Activated T-helper 17 cell treated with anti-CD3 and anti-CD28 coated beads, Interleukin-2, amount 50 U/mL, for 72 hours (primary cell): ENCODE measurements around the gene SLC10A1. TPM values are rescaled to one million over a fixed set of nuclear protein-coding genes. Genes with fewer than 3 reads are reported as not detected.
"Not testable (repeated sequence)": the region's sequence is repeated elsewhere in the genome, so short reads cannot be mapped to it uniquely, and the experiment has no call there.

ENCODE experiments used
- ATAC-seq: fragments of 150-1000 bp; cut with Tn5 transposase; replicated peaks from 2 replicates; pipeline ENCODE4 v1.10.0; 2021; ENCODE audit warnings: mild to moderate bottlenecking, moderate library complexity
- H3K27ac Mint-ChIP-seq: one replicate; pipeline ENCODE4 v1.8.0; 2022; ENCODE audit warnings: mixed read lengths
- H3K27me3 Mint-ChIP-seq: one replicate; pipeline ENCODE4 v1.8.0; 2022; ENCODE audit warnings: mixed read lengths
- H3K36me3 Mint-ChIP-seq: one replicate; pipeline ENCODE4 v1.8.0; 2022; ENCODE audit warnings: low read depth, mild to moderate bottlenecking, mixed read lengths
- H3K4me1 Mint-ChIP-seq: one replicate; pipeline ENCODE4 v1.8.0; 2022; ENCODE audit warnings: mixed read lengths
- H3K4me3 Mint-ChIP-seq: one replicate; pipeline ENCODE4 v1.8.0; 2022; ENCODE audit warnings: mild to moderate bottlenecking, mixed read lengths
- H3K9me3 Mint-ChIP-seq: one replicate; pipeline ENCODE4 v1.8.0; 2022; ENCODE audit warnings: mixed read lengths
- total RNA-seq, 2 donors: library from RNA; stranded (reverse); gene quantifications; one replicate each; pipeline ENCODE4 v1.2.3, GENCODE V29; 2022

Gene SLC10A1
- total RNA-seq, 2 donors from 2014 or later: not detected

DNA sequence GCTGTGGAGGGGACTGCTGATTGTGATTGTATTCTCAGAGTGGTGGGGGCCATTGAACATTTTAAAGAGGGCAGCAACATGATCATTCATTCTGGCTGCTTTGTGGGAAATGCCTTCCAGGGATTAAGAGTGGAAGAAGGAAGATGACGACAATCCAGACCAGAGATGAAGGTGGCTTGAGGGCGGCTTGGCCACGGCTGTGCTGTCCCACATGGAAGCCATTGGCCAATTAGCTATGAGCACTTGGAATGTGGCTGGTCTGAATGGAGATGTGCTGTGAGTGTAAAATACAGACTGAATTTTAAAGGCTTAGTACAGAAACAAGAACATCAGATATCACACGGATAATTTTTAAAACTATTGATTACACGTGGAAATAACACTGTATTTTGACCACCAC, 19.2 kb upstream of the SLC10A1 start:
- Mint-ChIP-seq H3K4me1 (no peaks in the 10 kb centered on the region), H3K27me3 (peaks cover 6% of the 10 kb centered on the region), H3K27ac (no peak overlapping the region), H3K36me3 (no peaks in the 10 kb centered on the region), H3K4me3 (no peak overlapping the region), H3K9me3 (no peaks in the 10 kb centered on the region)
- no peak for ATAC-seq

DNA sequence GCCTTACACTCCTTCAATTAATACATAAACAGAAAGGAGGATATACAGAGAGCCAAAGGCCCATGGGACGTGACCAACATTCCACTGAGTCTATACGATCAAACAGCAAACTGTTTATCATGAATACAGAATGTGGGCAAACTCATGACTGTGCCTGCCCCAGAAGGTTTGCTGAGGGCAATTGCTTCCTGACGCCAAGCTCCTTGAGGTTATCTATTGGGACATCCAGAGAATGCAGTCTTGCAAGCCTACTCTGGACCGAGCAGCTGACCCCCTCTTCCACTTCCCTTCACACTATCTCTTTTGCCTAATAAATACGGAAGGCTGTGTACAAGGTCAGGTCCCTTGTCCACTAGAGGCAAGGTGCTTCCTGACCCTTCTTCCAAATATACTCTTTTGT, 18.5 kb upstream of the SLC10A1 start:
- H3K27me3 Mint-ChIP-seq: peaks cover 6% of the 10 kb centered on the region
- no peak overlapping the region for H3K27ac Mint-ChIP-seq
- no peaks in the 10 kb centered on the region for H3K4me1 Mint-ChIP-seq
- no peaks in the 10 kb centered on the region for H3K9me3 Mint-ChIP-seq
- ATAC-seq: no peak
- no peak overlapping the region for H3K4me3 Mint-ChIP-seq
- no peaks in the 10 kb centered on the region for H3K36me3 Mint-ChIP-seq

DNA sequence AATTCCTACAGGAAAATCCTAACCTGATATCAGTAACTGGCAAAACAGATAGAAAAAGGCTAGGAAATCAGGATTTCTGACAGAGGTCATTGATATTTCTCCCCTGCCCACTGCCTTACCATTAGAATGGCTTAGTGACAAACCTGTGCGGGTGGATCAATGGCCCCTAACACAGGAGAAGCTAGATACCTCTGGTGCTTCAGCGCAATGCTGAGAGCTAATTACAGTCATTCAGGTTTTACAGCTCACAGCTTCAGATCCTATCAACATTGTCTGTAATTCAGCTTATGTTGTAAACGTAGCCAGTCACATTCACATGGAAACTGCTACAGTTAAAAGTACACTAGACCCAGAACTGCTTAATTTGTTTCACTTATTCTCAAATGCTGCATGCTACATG, 17.4 kb upstream of the SLC10A1 start:
- no peak overlapping the region for H3K4me3 Mint-ChIP-seq
- no peaks in the 10 kb centered on the region for H3K36me3 Mint-ChIP-seq
- no peak overlapping the region for H3K27ac Mint-ChIP-seq
- H3K27me3 Mint-ChIP-seq: peaks cover 6% of the 10 kb centered on the region
- H3K9me3 Mint-ChIP-seq: no peaks in the 10 kb centered on the region
- H3K4me1 Mint-ChIP-seq: no peaks in the 10 kb centered on the region
- ATAC-seq: no peak

DNA sequence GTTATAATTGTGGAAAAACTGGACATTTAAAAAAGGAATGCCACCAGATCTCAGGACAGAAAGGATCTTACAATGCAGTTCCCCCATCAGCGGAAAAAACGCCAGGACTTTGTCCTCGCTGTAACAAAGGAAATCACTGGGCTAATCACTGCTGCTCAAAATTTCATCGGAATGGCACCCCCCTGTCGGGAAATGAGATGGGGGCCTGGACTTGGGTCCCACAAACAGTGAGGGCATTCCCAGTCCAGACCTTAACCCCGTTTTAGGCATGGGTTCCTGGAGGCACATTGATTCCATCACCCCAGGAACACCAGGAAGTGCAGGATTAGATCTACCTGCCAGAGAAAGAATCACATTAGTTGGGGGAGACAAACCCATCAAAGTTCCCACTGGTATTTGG, 16.3 kb upstream of the SLC10A1 start:
- H3K4me3 Mint-ChIP-seq, H3K27me3 Mint-ChIP-seq, H3K4me1 Mint-ChIP-seq, H3K36me3 Mint-ChIP-seq, H3K9me3 Mint-ChIP-seq, H3K27ac Mint-ChIP-seq, ATAC-seq: not testable (repeated sequence)

DNA sequence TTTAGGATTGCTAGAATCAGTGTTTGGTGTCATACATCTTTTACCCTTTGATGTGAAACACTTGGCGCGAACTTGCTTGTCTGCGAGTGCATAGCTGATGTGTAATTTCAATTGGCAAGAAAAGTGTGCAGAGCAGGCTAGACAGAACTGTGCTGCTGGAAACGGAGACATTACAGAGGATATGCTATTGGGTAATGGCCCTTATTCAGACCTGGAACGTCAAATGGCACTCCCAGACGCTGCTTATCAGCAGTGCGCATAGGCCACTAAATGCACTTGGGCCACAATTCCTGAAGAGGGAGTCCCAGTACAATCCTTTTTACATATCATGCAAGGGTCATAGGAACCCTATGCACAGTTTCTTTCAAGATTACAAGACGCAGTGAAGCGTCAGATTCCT, 15.7 kb upstream of the SLC10A1 start:
- no peaks in the 10 kb centered on the region for H3K36me3 Mint-ChIP-seq
- ATAC-seq: no peak
- no peak overlapping the region for H3K4me3 Mint-ChIP-seq
- H3K27me3 Mint-ChIP-seq: peaks cover 6% of the 10 kb centered on the region
- no peak overlapping the region for H3K27ac Mint-ChIP-seq
- H3K9me3 Mint-ChIP-seq: no peaks in the 10 kb centered on the region
- H3K4me1 Mint-ChIP-seq: no peaks in the 10 kb centered on the region

DNA sequence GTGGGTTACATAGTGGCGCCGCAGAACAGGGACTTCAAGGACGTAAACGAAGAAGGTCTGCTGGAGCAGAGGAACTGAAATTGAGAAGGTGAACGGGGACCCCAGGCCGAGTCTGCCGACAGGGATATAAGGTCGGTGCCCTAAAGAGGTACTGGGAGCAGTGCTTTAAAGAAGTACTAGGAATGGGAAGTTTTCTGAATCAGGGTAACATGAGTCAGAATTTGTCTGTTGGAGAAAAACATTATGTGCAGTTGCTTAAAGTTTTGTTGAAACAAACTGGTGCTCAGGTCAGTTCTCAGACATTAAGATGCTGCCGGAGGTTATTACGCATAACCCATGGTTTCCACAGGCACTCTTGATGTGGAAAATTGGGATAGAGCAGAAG, 14.8 kb upstream of the SLC10A1 start:
- ATAC-seq: no peak
- Mint-ChIP-seq H3K4me3 (no peak overlapping the region), H3K27ac (no peak overlapping the region), H3K27me3 (peaks cover 6% of the 10 kb centered on the region), H3K36me3 (no peaks in the 10 kb centered on the region), H3K9me3 (no peaks in the 10 kb centered on the region), H3K4me1 (no peaks in the 10 kb centered on the region)

DNA sequence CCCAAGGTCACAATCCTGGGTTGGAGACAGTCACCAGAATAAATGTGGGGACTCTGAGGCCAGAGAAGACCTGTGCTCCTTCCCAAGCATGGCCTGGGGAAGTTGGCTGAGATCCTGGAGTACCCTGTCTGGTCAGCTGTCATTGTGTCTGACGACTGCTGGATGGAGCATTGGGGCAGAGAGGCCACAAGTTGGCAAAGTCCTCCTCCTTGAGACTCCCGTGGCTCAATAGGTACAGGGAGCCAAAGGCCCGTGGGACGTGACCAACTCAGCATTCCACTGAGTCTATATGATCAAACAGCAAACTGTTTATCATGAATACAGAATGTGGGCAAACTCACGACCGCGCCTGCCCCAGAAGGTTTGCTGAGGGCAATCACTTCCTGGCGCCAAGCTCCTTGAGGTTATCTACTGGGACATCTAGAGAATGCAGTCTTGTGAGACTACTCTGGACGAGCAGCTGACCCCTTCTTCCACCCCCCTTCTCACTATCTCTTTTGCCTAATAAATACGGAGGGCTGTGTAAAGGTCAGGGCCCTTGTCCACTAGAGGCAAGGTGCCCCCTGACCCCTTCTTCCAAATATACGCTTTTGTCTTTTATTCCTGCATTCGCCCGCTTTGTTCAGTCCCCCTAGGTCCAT, 14.3 kb upstream of the SLC10A1 start:
- Mint-ChIP-seq H3K27me3 (peaks cover 6% of the 10 kb centered on the region), H3K36me3 (no peaks in the 10 kb centered on the region), H3K4me1 (no peaks in the 10 kb centered on the region), H3K9me3 (no peaks in the 10 kb centered on the region), H3K27ac (no peak overlapping the region), H3K4me3 (no peak overlapping the region)
- ATAC-seq: no peak

DNA sequence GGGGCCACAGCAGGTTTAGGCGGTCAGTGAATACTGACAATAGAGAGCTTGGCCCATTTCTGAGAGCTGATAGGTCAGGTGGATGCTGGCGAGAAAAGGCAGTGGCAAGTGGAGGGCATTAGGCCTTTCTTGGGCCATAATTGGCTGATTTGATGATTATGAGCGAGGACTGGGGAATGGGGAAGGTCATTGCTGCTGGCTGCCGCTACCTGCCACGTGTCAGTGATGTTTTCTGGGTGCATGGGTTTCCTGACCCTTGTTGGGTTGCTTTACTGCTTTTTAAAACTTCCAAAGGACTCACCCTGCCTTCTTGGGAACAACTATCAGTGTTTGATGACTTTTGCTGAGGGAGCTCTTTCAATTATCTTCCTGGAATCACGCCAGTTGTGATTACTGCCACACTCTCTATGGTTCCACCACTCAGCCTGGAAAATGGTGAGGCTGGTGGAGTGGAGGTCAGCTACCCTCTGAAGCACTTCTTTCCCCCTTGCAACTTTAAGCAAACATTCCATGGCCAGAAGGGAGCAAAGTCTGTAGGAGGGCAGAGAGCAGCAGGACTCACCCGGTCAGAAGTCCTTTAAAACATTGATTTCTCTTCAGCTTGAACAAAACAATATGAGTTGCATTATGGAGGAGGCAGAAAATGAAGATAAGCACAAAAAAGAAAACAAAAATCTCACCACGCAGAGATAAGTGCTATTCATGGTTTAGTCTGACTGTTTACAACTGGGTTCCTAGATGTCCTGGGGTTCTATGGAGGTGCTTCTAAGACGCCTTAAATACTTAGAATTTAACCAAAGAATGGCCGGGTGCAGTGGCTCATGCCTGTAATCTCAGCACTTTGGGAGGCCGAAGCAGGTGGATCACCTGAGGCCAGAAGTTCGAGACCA, 12.1 kb upstream of the SLC10A1 start:
- Mint-ChIP-seq H3K36me3 (no peaks in the 10 kb centered on the region), H3K4me1 (no peaks in the 10 kb centered on the region), H3K4me3 (no peak overlapping the region), H3K27me3 (peaks cover 6% of the 10 kb centered on the region), H3K27ac (no peak overlapping the region), H3K9me3 (no peaks in the 10 kb centered on the region)
- ATAC-seq: no peak

DNA sequence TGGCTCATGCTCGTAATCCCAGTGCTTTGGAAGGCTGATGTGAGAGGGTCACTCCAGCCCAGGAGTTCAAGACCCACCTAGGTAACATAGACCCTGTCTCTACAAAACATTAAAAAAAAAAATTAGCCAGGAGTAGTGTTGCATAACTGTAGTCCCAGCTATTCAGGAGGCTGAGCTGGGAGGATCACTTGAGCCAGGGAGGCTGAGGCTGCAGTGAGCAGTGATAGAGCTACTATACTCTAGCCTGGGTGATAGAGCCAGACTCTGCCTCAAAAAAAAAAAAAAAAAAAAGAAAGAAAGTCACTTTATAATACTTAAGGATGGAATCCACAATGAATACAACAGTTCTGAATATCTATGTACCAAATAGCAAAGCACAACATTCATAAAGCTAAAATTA, 10.2 kb upstream of the SLC10A1 start:
- no peak for ATAC-seq
- no peaks in the 10 kb centered on the region for H3K36me3 Mint-ChIP-seq
- H3K4me1 Mint-ChIP-seq: no peaks in the 10 kb centered on the region
- peaks cover 3% of the 10 kb centered on the region for H3K27me3 Mint-ChIP-seq
- H3K4me3 Mint-ChIP-seq: no peak overlapping the region
- H3K9me3 Mint-ChIP-seq: no peaks in the 10 kb centered on the region
- H3K27ac Mint-ChIP-seq: no peak overlapping the region

DNA sequence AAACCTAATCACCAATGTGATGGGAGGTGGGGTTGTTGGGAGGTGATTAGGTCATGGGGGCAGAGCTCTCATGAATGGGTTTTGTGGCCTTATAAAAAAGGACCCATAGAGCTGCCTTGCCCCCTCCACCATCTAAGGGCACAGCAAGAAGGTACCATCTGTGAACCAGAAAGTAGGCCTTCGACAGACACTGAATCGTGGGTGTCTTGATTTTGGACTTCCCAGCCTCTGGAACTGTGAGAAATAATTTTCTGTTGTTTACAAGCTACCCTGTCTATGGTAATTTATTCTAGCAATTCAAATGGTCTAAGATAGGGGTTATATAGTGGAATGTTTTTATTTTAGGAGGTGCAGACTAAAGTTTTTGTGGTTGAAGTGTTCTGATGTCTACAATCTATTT, 7.9 kb upstream of the SLC10A1 start:
- Mint-ChIP-seq H3K27ac (no peak overlapping the region), H3K4me1 (no peaks in the 10 kb centered on the region), H3K9me3 (no peaks in the 10 kb centered on the region)

DNA sequence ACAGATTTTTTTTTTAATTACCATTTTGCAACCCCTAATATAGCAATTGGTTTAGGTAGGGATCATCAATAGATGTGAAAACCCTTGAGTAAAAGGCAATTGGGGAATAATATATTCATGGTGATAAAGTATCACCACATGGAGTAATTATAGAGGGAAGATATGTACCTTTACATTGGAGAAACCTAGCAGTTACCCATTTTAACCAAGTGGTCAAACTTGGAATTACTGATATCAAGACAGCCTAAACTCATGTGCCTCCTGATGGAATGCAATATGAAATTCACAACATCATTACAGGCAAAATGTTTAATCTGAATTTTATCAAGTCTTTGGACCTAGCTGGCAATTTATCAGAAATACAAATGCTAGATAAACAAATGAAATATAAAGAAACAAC, 6.7 kb upstream of the SLC10A1 start:
- H3K4me1 Mint-ChIP-seq: no peaks in the 10 kb centered on the region
- H3K27ac Mint-ChIP-seq: no peak overlapping the region
- no peaks in the 10 kb centered on the region for H3K36me3 Mint-ChIP-seq
- H3K27me3 Mint-ChIP-seq: peaks cover 7% of the 10 kb centered on the region
- no peak for ATAC-seq
- H3K4me3 Mint-ChIP-seq: no peak overlapping the region
- no peaks in the 10 kb centered on the region for H3K9me3 Mint-ChIP-seq

More for the DNA sequence above, 7.9 kb upstream of the SLC10A1 start:
- H3K4me3 Mint-ChIP-seq: no peak overlapping the region
- H3K27me3 Mint-ChIP-seq: peaks cover 4% of the 10 kb centered on the region
- ATAC-seq: no peak
- H3K36me3 Mint-ChIP-seq: no peaks in the 10 kb centered on the region

DNA sequence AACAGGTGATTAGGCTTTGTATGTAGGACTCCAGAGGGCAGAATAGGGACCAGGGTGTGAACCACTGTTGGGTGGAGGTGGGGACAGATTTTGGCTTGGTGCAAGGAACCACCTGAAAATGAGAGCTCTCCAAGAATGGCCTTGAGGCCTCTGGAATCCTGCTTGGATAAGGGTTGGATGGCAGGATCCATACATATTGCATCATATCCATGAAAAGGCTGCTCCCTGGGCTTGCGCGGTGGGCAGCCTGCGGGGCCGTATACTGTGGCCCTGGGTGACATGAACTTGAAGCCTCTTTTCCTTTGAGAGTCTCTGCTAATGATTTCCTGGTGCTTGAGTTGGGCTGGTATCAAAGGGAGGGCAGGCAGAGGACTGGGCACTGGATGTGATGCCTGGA, 1.3 kb upstream of the SLC10A1 start:
- Mint-ChIP-seq H3K4me3 (no peak overlapping the region), H3K4me1 (no peaks in the 10 kb centered on the region), H3K27ac (no peak overlapping the region), H3K9me3 (no peaks in the 10 kb centered on the region), H3K36me3 (no peaks in the 10 kb centered on the region), H3K27me3 (peaks cover 7% of the 10 kb centered on the region)
- ATAC-seq: no peak

DNA sequence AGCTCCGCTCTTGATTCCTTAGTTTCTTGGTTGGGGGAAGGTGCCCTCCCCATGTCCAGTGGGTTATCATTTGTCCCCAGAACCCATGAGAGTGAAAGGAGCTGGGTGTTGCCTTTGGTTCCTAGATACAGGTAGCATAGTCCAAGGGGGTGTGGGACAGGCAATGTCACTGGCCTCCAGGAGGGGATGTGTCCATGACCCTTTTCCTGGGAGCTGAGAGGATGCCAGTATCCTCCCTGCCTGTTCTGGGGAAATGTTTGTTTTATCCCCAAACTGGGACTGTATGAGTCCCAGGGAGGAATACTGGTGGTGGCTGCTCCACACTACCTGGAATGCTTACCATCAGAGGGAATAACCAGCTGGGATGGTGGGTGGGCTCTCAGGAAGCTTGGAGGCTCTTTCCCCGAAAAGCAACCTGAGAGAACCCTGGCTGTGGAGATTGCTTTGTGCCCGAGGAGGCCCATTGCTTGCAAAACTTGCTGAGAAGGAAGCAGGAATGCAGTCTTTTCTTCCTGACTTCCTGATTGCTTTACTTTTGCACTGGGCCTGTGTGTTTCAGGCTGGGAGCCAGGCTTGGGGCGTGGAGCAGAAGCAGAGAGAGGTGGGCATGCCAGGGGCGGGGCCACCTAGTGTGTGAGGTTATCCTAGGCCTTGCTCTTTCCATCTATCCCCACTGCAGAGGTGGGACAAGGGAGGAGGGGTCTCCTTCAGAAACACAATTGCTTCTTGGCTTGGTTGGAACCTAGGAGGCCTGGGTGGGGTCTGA, 715 bp upstream of the SLC10A1 start:
- Mint-ChIP-seq H3K4me3 (no peak overlapping the region), H3K27ac (no peak overlapping the region), H3K9me3 (no peaks in the 10 kb centered on the region), H3K4me1 (no peaks in the 10 kb centered on the region), H3K36me3 (no peaks in the 10 kb centered on the region), H3K27me3 (peaks cover 7% of the 10 kb centered on the region)
- ATAC-seq: no peak

DNA sequence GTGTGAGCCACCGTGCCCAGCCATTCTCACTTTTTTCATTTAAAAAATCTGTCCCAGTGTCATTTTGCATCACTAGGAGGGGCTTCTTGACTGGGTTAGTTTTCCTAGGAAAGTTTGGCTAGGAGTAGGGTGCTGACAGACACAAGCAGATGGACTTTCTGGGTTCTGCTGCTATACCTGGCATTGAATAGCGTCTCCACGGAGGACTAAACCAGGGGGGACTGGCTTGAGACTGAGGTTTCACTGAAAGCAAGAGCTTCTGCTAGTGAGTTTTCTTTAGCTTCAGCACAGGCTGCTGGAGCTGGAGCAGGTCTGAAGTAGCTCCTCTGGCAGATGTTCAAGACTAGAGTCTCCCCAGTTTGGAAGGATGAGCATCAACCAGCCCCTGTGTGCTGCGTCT, 1.4 kb downstream of the SLC10A1 start:
- Mint-ChIP-seq H3K4me3 (no peak overlapping the region), H3K36me3 (no peaks in the 10 kb centered on the region), H3K27ac (no peak overlapping the region), H3K4me1 (no peaks in the 10 kb centered on the region), H3K9me3 (no peaks in the 10 kb centered on the region), H3K27me3 (peaks cover 4% of the 10 kb centered on the region)
- ATAC-seq: no peak

DNA sequence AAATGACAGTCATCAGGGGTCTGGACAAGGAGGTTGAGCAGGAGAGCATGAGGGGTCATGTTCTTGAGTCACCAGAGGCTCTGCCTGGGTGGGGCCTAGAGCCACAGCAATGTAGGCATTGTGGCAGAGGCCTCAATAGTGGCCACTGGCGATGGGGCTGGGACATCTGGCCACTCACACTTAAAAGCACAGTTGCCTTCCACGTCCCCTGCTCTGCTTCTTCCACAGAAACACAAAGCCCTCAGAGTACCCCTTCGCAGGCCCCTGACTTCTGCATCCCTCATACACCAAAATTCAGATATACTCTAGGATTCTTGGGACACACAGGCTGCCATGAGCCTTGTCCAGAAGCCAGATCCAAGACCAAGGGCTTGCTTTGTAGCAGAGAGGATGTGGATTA, 2.2 kb downstream of the SLC10A1 start:
- ATAC-seq: no peak
- Mint-ChIP-seq H3K27me3 (peaks cover 3% of the 10 kb centered on the region), H3K36me3 (no peaks in the 10 kb centered on the region), H3K27ac (no peak overlapping the region), H3K4me1 (no peaks in the 10 kb centered on the region), H3K9me3 (no peaks in the 10 kb centered on the region), H3K4me3 (no peak overlapping the region)
